GM21526 (cell line): ENCODE measurements around the gene LIPT1.
"Not testable (repeated sequence)": the region's sequence is repeated elsewhere in the genome, so short reads cannot be mapped to it uniquely, and the experiment has no call there.

Experiments used
- ATAC-seq: cut with Tn5 transposase; IDR thresholded peaks from one replicate; pipeline ENCODE4 v1.9.1; 2021; ENCODE audit warnings: moderate library complexity; ENCODE audit not compliant: unreplicated experiment, low FRiP score

The LIPT1 gene

DNA sequence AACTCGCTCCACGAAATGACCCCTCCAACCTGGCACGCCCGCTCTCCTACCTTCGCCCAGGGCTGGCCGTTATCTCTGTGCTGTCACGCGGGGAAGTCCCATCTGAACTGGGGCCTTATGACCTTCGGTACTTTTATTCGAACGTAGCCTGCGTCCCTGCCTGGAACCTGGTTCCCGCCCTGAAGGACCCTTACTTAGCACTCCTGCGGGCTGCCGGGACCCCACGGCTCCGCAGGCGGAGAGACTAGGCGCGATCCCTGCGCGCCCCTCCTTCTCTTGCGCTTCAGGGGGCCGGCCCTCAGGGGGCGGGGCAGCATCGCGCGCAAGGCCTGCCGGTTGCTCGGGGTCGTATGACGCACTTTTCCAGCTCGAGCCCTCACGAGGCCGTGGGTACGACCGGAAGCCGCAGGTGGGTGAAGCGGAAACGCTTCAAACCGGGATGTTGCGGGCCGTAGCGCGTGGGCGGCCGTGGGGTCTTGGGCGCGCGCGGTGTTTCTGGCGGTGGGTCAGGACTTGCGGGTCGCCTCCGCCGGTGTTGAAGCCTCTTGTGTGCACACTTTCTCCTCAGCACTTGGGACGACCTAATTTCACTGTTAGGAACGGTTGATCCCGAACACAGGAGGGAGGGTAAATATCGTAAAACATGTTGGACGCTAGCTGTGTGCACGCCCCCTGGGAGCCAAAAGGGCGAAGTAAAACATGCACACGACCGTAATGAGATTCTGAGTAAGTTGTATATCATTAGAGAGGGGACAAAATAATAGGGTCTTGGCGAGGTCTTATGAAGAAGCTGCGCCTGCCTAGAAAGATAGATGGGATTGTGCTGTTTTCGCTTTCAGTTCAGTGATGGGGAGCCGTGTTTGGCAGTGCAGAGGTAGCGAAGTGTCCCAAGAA lies at the start of gene LIPT1, which contains the start of gene TSGA10:
Gene LIPT1 (plus strand): TSS at position 325 of the 894 bp plus-strand sequence. CDS start 6,991 bp downstream, outside the sequence.
Gene TSGA10 (minus strand): TSS at position 300 of the 894 bp plus-strand sequence. CDS start 45,503 bp downstream, outside the sequence.
- peak; percentile 91 for ATAC-seq

DNA sequence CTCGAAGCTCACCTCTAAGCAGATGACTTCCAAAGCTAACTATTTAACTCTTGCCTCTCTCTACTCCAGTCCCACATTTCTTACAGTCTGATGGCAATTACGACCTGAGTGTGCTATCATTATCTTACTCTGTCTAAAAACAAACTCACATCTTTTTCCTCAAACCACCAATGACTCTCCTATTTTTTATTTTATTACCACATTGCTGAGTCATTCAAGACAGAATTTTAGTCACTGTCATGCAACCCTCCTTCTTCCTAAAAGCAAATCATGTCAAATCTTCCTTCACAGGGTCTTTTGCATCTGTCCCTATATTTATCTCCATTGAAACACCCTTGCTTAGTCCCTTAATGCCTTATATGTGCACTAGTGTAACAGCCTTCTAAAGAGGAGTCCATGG lies 47.9 kb upstream of the LIPT1 start:
- ATAC-seq = no peak

DNA sequence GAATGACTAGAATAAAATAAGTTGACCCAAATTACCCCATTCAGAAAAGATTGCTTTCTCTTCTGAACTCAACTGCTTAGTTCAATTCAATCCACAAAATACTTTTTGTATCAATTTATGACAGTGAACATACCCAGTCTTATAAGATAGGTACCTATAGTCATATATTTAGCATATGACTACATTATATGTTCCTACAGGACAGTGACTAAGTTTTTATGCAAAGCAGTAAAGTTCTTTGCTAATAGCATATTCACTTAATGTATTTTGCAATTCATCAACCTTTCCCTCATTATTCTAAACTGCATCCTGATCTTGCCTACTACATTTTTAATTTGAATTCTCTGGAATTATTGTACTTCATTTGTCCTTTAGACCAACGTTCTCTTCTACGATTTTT lies 43.5 kb upstream of the LIPT1 start:
- ATAC-seq = no peak

DNA sequence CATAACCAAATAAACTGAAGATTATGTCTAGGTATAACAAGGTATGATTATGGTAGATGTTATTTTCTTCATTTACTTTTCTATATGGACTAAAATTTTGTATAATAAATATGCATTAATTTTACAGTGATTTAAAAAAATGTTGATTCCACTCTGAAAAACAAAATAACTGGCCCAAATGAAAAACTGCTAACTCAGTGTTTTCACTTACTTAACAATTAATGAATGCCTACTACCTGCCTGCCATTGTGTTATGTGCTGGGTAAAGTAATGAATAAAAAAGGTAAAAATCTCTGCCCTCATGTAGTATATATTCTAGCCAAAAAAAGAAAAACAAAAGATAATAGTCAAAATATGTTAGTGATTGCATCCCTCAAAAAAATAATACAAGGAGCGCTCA lies 42.8 kb upstream of the LIPT1 start:
- ATAC-seq = no peak

DNA sequence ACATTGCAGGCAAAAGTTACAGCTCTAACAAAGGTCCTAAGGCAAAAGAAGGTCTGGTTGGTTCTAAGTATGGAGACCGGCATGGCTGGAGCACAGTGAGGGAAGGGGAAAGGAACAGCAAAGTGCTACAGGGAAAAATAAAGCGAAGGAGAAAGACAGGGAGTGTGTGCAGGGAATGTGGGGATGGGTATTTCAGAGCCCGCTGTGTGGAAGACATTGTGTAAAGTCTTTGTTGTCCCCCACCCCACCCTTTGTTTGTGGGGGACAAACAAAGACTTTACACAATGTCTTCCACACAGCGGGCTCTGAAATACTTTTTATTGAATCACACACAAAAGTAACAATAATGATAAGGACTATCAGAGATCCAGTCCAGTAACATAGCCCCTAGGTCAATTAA lies 42.1 kb upstream of the LIPT1 start:
- no peak for ATAC-seq

DNA sequence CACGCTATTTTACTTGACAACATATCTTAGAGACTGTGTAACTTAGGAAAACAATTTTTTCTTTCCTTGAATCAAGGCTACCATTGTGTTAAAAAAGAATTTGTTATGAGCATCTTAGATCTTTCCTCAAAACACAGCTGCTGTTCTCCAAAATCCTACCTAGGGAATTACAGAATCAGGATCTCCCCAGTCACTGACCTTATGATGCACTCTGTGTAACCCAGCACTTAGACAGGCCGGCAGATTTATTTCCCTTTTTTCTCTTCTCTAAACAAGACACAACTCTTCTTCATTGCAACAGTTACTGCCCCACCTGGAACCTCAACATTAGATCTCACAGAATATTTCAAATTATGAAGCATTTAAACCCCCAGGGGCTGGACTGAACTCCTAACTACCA lies 26.8 kb upstream of the LIPT1 start:
- ATAC-seq = no peak

DNA sequence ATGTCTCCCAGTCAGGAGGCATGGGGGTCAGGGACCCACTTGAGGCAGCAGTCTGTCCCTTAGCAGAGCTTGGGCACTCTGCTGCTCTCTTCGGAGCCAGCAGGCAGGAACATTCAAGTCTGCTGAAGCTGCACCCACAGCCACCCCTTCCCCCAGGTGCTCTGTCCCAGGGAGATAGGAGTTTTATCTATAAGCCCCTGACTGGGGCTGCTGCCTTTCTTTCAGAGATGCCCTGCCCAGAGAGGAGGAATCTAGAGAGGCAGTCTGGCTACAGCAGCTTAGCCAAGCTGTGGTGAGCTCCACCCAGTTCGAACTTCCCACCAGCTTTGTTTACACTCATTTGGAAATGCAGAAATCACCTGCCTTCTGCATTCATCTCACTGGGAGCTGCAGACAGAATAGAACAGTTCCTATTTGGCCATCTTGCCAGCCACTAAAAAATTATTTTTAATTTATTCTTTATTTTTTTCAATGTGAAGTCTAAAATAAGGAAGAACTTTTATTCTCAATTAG lies 19.7 kb upstream of the LIPT1 start:
- not testable (repeated sequence) for ATAC-seq

DNA sequence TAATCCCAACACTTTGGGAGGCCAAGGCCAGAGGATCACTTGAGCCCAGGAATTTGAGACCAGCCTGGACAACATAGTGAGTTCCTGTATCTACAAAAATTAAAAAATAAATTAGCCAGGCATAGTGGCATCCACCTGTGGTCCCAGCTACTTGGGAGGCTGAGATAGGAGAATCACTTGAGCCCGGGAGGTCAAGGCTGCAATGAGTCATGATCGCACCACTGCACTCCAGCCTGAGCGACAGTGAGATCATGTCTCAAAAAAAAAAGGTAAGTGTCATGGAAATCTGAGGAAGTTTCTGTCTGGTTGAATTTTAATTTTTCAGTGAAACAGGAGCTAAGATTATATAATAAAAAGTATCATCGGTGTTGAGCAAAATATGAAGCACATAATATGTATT lies 15.8 kb upstream of the LIPT1 start:
- no peak for ATAC-seq

DNA sequence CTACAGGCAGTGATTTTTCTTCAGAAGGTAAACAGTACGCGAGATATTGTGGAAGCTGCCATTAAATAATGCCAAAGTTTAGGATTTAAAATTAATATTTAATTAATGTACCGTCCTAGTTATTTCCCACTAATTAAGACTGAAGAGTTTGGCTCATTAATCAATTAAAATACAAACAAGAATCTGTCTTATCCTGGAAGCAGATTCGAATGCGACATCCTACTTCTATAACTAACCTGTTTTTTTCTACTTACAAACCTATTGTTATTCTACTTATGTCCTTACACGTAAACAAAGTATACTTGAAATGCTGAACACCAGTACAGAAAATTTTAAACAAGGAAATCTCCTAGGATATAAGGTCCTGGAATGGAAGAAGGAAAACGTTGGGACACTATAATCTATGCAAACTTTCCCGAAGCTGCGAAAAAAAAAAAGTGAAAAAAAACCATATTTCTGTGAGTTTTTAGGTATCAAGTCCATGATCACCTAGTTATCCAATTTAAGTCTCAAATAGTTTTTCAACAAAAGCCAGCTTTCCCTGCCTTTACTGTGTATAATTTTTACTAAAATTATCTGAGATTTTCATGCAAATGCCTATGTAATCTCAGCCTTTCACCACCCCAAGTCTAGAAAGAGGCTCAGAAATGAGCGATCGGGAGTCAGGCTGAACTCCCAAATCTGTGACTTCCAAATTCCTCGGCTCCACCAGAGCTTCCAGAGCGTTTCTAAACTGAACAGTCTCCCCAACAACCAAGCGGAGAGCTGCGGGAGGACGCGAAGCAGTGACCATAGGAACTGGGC lies 14.5 kb upstream of the LIPT1 start:
- no peak for ATAC-seq

DNA sequence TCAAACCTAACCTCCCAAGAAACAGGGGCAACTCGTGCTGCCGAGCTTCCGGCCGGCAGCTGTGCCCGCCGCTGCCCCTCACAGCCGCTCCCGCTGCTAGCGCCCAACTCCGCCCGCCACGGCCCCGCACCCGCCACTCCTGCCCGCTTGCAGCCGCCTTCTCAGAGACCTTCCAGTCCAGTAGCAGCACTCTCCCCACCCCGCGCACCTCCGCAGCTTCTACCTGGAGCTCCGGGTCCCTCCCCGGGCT lies 14.0 kb upstream of the LIPT1 start:
- ATAC-seq = no peak

DNA sequence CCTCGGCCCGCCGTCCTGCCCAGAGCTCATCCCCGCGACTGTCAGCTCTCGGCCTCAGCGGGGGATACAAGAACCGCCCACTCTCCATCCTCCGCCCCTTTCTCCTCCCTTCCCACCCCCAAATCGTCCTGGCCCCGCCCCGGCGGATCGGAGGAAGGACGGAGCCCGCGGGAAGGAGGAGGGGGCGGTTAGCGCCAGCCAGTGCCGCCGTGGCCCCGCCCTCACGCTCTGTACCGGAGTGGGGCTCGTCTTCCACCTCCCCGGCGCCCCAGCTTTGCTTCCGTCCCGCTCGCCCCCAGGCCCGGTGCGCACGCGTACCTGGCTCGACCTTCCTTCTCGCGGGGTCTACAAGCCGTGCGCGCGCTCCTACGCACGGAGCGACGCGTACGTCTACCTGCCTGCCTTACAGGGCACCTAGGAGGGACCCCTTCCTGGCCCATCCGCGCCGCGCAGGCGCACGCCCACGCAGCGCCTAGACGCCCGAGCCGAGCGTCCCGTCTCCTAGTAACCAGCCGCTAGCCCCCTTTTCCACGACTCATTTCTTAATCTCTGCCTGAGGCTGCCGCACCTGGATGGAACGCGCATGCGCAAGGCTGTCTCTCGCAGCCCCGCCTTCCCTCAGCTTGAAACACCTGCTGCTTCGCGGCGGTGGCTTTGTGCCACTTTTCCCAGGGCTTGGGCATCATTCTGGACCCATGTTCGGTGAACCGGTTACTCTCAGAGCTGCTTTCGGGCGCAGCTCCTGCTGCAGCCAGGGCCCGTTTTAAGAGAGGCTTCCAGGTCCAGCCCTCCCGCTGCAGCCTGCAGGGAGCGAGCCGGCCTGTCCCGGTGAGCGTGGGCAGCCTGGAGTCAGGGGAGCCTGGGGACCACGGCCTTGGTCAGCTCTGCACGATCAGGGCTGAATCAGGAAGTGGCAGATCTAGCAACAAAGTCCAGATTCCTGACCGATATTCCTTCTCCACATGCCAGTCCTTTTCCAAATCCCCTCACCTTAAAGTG lies 13.4 kb upstream of the LIPT1 start, which contains the start of gene C2orf15:
Gene C2orf15 (plus strand): TSS at position 598 of the 999 bp plus-strand sequence. CDS start 8,852 bp downstream, outside the sequence.
- peak; percentile 77 for ATAC-seq

DNA sequence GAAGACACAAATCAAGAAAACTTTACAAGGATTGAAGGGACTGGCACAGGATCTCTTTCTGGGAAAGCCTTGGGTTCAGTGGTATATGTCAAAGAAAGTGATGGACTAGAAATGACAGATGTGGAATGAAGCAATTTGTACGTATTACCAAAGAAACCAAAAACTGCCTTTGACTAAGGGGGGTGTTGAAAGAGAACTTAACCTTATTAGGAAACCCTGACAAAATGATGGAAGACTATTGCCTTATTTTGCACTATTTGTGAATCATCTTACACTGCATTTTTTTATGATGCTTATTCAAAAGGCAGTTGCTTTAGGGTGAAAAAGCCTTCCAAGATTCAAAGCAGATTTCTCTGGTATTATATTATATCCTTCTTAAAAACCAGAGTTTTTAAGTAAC lies 4.1 kb upstream of the LIPT1 start:
- no peak for ATAC-seq

DNA sequence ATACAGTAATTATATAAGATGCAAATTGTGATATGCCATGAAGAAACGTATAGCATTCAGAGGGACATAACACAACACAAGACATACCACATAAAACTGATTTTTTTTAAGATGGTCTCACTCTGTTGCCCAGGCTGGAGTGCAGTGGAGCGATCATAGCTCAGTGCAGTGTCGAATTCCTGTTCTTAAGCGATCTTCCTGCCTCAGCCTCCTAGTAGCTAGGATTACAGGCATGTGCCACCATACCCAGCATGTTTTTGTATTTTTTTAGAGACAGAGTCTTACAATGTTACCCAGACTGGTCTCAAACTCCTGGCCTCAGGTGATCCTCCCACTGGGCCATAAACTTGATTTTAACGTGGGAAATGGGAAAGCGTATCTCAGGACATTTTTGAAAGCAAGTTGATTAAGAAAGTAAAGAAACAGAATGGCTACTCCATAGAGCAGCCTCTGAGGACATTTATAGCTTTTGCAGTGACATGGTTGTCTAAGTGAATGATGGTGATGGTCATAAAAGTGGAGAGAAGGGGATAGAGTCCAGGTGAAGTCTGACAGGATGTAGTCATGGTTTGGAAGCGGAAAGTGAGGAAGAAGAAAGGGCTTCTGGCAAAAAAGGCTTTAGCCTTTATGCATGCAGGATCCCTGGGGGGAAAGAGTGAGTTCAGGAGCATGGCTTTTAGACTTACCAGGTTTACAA lies 2.4 kb upstream of the LIPT1 start:
- no peak for ATAC-seq

DNA sequence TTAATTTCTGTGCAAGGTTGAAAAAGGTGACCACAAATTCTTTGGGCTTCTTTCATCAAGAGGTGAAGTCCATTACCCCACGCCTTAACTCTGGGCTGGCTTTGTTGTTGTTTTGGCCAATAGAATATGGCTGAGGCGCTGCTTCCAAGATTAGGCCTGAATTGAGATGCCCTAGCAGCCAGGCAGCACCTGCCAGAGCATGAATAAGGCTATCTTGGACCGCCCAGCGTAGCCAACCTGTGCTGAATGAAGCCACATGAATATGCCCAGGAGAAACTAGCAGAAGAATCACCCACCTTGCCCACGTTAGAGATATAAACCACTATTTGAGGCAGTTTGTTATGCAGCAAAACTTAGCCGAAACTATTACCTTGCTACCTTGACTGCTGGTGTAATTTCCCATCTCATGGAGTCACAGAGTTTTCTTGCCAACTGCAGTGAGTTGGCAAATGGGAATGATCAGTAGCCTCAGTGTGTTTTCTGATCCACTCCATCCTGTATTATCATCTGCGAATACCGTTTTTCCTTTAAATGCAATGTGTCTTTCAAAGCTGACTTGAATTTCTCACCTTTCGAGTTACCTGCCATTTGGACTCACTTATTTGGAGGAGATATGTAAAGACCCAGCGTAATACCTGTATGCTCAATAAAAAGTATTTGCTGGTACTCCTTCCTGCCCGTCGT lies 704 bp upstream of the LIPT1 start:
- no peak for ATAC-seq

DNA sequence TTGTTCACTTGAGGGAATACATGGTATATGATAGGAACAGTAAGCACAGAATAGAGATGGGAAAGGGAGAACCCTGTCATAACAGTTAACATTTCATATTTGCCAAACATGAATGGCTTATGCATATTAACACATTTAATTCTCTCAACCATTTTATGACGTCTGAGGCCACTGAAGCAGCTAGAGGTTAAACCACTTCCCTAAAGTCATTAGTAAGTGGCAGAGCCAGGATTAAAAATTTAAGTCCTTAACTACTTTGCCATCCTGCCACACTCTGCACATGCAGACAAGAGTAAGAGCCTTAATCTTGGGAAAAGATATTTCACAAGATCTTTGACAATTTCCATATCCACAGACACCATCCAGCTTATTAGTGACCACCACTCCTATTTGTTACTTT lies 2.1 kb downstream of the LIPT1 start:
- no peak for ATAC-seq

DNA sequence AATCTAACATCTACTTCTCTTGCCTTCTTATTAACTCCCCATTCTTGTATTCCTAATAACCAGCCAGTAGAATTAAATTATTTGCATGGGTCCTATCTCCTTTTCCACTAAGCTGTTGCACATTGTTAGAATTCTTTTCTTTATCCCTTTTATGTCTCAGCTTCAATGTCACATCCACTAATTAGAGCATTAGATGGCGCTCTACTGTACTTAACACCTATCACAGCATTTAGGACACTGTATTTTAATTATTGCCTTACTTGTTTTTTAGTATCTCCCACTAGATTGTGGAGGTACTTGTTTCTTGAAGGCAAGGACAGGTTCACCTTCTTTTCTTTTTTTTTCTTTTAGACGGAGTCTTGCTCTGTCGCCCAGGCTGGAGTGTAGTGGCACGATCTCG lies 3.8 kb downstream of the LIPT1 start:
- ATAC-seq = no peak

DNA sequence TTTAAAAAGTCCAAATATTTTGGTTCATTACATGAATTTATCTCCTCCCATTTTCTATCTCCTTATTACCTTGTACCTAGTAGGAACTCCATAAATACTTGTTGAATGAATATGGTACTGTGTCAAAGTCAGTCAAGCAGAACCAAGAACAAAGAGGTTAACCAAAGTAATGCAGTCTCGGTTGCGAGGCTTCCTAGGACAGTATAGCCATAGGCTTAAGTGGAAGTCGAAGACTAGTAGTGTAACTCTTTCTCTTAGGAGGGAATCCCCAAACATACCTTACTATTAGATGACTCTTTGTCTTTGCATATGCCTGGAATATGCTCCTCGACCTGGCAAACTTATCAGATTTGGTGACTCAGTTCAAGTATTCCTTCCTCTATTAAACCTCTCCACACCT lies 4.8 kb downstream of the LIPT1 start:
- no peak for ATAC-seq

DNA sequence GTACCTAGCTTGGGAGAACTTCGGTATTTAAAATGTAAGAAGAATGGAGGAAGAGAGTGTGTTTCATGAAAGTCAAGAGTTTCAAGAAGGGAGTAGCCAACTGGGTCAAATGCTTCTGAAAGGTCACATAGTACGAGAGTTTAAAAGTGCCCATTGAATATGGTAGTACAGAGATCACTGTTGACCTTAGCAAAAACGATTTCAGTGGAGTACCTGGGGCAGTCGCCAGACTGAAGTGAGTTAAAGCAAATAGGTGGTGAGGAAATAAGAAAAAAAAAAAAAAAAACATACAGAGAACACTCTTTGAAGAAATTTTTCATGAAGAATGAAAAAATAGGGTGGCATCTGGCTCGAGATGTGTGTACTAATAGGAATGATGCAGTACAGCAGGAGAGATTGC lies 11.5 kb downstream of the LIPT1 start:
- no peak for ATAC-seq

DNA sequence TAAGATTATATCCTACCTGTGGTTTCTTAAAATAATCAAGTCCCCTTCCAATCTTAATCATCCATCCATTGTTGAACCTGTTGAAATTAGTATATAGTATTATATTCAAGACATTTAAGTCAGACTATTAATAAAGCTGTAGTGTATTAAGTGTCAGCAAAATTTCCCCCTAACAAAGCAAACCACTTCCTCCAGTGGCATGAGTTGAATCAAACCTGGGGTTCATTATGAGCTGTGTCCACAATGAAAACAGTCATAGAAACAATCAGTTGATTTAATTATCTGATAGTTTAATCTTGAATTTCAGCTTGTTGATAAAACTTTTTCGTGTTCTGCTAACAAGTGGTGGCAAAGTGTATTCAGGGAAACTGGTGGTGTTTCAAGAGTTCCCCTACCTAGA lies 14.8 kb downstream of the LIPT1 start:
- no peak for ATAC-seq
